Naive thymus-derived CD4-positive, alpha-beta T cell (primary cell): ENCODE measurements around the gene GSAP. TPM values are rescaled to one million over a fixed set of nuclear protein-coding genes. Genes with fewer than 3 reads are reported as not detected.

Experiments
- ATAC-seq: fragments of 150-1000 bp; cut with Tn5 transposase; 2 replicates; pipeline ENCODE4 v1.10.0; 2021; ENCODE audit warnings: mild to moderate bottlenecking, moderate library complexity
- CTCF ChIA-PET: fragments of 350-600 bp; sonication (Branson Sonifier 250); formaldehyde crosslinking; loops from one replicate; lab custom pipeline; 2021; ENCODE audit warnings: antibody characterized with exemption; lab: Charles Lee
- POLR2A ChIA-PET: fragments of 350-600 bp; sonication (Branson Sonifier 250); formaldehyde crosslinking; loops from one replicate; lab custom pipeline; 2021; ENCODE audit warnings: antibody characterized with exemption, inconsistent platforms; lab: Charles Lee
- DNase-seq, 9 donors: peaks; one replicate each; pipeline versions ENCODE4 v3.0.0 to v3.0.0-alpha.2; 2020 to 2022; ENCODE audit warnings: mixed read lengths in 1 of 9
- H3K27ac ChIP-seq: one replicate; pipeline ENCODE4 v1.7.0; 2013; ENCODE audit warnings: mild to moderate bottlenecking, low read depth, low read length, moderate library complexity
- H3K27me3 ChIP-seq, 2 donors: one replicate each; pipeline ENCODE4 v1.7.0; 2013; ENCODE audit warnings: low read length in 2 of 2, mild to moderate bottlenecking in 2 of 2, moderate library complexity in 2 of 2; ENCODE audit not compliant: control insufficient read depth in 2 of 2, insufficient read depth in 2 of 2
- H3K36me3 ChIP-seq, 3 experiments: 1 replicate in 2 of 3; 2 replicates in 1 of 3; pipeline ENCODE4 v1.7.0; 2013; ENCODE audit warnings: low read length in 3 of 3, mild to moderate bottlenecking in 3 of 3, moderate library complexity in 1 of 3; ENCODE audit not compliant: insufficient read depth in 3 of 3, control insufficient read depth in 2 of 3
- H3K4me1 ChIP-seq, 2 donors: one replicate each; pipeline ENCODE4 v1.7.0; 2013; ENCODE audit warnings: low read length in 2 of 2, mild to moderate bottlenecking in 2 of 2, moderate library complexity in 1 of 2; ENCODE audit not compliant: control insufficient read depth in 2 of 2, insufficient read depth in 2 of 2
- H3K4me3 ChIP-seq: 2 replicates; pipeline ENCODE4 v1.7.0; 2013; ENCODE audit warnings: mild to moderate bottlenecking, low read length
- H3K9me3 ChIP-seq, 3 experiments: 1 replicate in 2 of 3; 2 replicates in 1 of 3; pipeline ENCODE4 v1.7.0; 2013; ENCODE audit warnings: low read length in 3 of 3; ENCODE audit not compliant: control insufficient read depth in 2 of 3
- H3K27ac Mint-ChIP-seq, 9 donors: one replicate each; pipeline ENCODE4 v1.8.0; 2020 to 2022; ENCODE audit warnings: mixed read lengths in 9 of 9, mild to moderate bottlenecking in 8 of 9, moderate library complexity in 5 of 9, inconsistent platforms in 2 of 9
- H3K27me3 Mint-ChIP-seq, 5 donors: one replicate each; pipeline ENCODE4 v1.8.0; 2021 to 2022; ENCODE audit warnings: mixed read lengths in 5 of 5, mild to moderate bottlenecking in 1 of 5
- H3K36me3 Mint-ChIP-seq, 5 donors: one replicate each; pipeline ENCODE4 v1.8.0; 2020 to 2022; ENCODE audit warnings: mixed read lengths in 5 of 5, mild to moderate bottlenecking in 3 of 5, inconsistent platforms in 1 of 5
- H3K4me1 Mint-ChIP-seq, 7 donors: one replicate each; pipeline ENCODE4 v1.8.0; 2020 to 2022; ENCODE audit warnings: mixed read lengths in 7 of 7, mild to moderate bottlenecking in 3 of 7, inconsistent platforms in 1 of 7
- H3K4me3 Mint-ChIP-seq, 10 donors: one replicate each; pipeline ENCODE4 v1.8.0; 2020 to 2022; ENCODE audit warnings: mild to moderate bottlenecking in 10 of 10, mixed read lengths in 10 of 10, moderate library complexity in 6 of 10, inconsistent platforms in 2 of 10
- H3K9me3 Mint-ChIP-seq, 11 donors: one replicate each; pipeline ENCODE4 v1.8.0; 2020 to 2022; ENCODE audit warnings: mixed read lengths in 11 of 11, mild to moderate bottlenecking in 4 of 11, inconsistent platforms in 1 of 11, moderate library complexity in 1 of 11
- intact Hi-C, 2 donors: fragments of 100-400 bp; cut with micrococcal nuclease; formaldehyde crosslinking; loops; one replicate each; pipeline ENCODE4 v1.15.1; 2023
- polyA plus RNA-seq, 2 donors: library from polyadenylated mRNA; unstranded; fragments of 300-500 nt; fragmentation: Illumina TruSeq; gene quantifications; one replicate each; pipeline ENCODE4 v1.2.3, GENCODE V29; 2021
- total RNA-seq, 6 experiments: library from RNA in 5 of 6; stranded (reverse) in 5 of 6; gene quantifications; 1 replicate in 5 of 6; 2 replicates in 1 of 6; pipeline ENCODE4 v1.2.3 and lab custom pipeline; 2021 to 2026

The GSAP gene
- total and polyA plus RNA-seq, 7 experiments from 2014 or later = 6.6 to 59.8 (median 29.1) TPM

DNA sequence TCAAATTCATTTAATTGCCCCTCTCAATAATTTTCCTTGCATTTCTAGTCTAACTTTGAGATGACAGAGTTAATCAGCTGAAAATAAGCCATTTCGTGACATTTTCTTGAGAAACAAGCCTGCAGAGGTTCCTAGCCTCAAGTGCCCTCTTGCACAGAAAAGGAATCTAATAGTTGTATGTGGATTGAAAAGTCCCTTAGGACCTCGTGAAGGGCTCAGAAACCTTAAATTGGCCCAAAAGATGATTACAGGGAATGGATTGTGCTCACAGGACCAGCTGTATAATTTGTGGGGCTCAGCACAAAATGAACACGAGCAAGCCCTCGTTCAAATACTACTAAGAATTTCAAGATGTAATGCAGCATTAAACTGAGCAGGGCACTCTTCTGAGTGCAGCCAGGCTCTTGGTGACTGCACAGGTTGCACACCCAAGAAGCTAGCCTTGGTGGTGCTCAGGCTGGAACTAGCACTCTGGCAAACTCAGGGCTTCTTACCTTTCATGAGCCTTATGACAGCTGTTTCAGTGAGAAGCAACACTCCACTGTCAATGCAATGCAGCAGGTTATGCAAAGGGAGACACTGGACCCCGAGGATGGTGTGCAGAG, 102.2 kb downstream of the GSAP start:
- intact Hi-C loops = no loop called here
- H3K9me3 ChIP-seq = no peaks in the 10 kb centered on the region
- H3K4me3 Mint-ChIP-seq = no peak overlapping the region
- no peak overlapping the region for H3K4me3 ChIP-seq
- H3K36me3 Mint-ChIP-seq = peaks cover 23 to 82% (median 71%) of the 10 kb centered on the region in 5 donors
- no peaks in the 10 kb centered on the region for H3K27me3 ChIP-seq
- ChIA-PET POLR2A (no interaction called here), CTCF (no interaction called here)
- DNase-seq = no peak
- H3K27ac Mint-ChIP-seq = no peak overlapping the region
- peaks cover 0 to 11% (median 0%) of the 10 kb centered on the region in 11 donors for H3K9me3 Mint-ChIP-seq
- H3K27me3 Mint-ChIP-seq = no peaks in the 10 kb centered on the region
- H3K36me3 ChIP-seq = peaks cover 0 to 57% (median 8%) of the 10 kb centered on the region in 3 experiments
- no peaks in the 10 kb centered on the region for H3K4me1 ChIP-seq
- H3K27ac ChIP-seq = no peak overlapping the region
- ATAC-seq = no peak
- H3K4me1 Mint-ChIP-seq = peaks cover 0 to 6% (median 0%) of the 10 kb centered on the region in 7 donors

DNA sequence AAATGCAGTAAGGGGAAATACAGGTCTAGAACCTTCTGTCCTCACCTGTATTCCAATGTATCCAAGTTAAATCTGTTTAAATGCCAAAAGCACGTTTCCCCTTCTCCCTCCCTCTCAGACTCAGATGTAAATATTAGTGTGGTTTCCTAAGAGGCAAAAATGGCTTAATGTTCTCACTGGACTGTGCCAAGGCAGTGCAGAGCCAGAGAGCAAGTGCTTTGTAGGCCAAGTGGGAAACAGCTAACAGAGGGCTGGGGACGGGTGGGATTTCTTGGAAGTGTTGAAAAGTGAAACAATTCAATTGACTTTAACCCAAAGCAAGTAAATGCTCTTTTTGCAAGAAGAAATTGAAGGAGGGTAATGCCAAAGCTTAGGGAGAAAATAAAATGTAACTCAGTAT, 103.1 kb downstream of the GSAP start:
- POLR2A ChIA-PET = no interaction called here
- Histone ChIP-seq H3K9me3 (no peaks in the 10 kb centered on the region), H3K36me3 (peaks cover 0 to 62% (median 8%) of the 10 kb centered on the region in 3 experiments), H3K27ac (no peak overlapping the region), H3K27me3 (no peaks in the 10 kb centered on the region), H3K4me1 (no peaks in the 10 kb centered on the region), H3K4me3 (no peak overlapping the region)
- Mint-ChIP-seq H3K36me3 (peaks cover 28 to 79% (median 67%) of the 10 kb centered on the region in 5 donors), H3K4me3 (no peak overlapping the region), H3K4me1 (peaks cover 0 to 6% (median 0%) of the 10 kb centered on the region in 7 donors), H3K9me3 (peaks cover 0 to 8% (median 0%) of the 10 kb centered on the region in 11 donors), H3K27me3 (no peaks in the 10 kb centered on the region), H3K27ac (no peak overlapping the region)
- no peak for DNase-seq
- intact Hi-C loops = no loop called here
- ATAC-seq = no peak
- CTCF ChIA-PET = no interaction called here

DNA sequence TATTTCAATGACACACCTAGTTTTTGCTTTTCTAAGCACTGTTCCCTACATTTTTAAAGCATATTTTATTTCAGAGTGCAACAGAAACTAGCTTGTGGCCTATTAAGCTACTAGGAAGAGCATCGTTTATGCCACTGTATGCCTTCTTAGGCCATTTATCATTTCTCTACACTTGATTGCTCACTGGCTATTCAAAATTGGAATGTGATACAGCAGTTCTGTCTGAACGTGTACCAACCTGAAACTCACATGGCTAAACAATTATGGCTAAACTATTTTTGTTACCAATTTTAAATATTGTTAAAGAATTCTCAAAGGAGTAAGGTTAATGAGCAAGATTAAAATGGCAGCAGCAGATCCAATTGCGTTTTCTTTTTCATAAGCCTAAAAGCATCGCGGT, 105.2 kb downstream of the GSAP start:
- Histone ChIP-seq H3K36me3 (peaks cover 0 to 50% (median 8%) of the 10 kb centered on the region in 3 experiments), H3K4me3 (no peak overlapping the region), H3K27ac (no peak overlapping the region), H3K4me1 (no peaks in the 10 kb centered on the region), H3K27me3 (no peaks in the 10 kb centered on the region), H3K9me3 (no peaks in the 10 kb centered on the region)
- H3K27ac Mint-ChIP-seq = no peak overlapping the region
- peaks cover 33 to 80% (median 63%) of the 10 kb centered on the region in 5 donors for H3K36me3 Mint-ChIP-seq
- ATAC-seq = no peak
- DNase-seq = no peak
- H3K9me3 Mint-ChIP-seq = peaks cover 0 to 16% (median 0%) of the 10 kb centered on the region in 11 donors
- intact Hi-C loops = no loop called here
- ChIA-PET CTCF (no interaction called here), POLR2A (no interaction called here)
- H3K27me3 Mint-ChIP-seq = no peaks in the 10 kb centered on the region
- H3K4me1 Mint-ChIP-seq = peaks cover 0 to 15% (median 4%) of the 10 kb centered on the region in 7 donors
- H3K4me3 Mint-ChIP-seq = no peak overlapping the region

DNA sequence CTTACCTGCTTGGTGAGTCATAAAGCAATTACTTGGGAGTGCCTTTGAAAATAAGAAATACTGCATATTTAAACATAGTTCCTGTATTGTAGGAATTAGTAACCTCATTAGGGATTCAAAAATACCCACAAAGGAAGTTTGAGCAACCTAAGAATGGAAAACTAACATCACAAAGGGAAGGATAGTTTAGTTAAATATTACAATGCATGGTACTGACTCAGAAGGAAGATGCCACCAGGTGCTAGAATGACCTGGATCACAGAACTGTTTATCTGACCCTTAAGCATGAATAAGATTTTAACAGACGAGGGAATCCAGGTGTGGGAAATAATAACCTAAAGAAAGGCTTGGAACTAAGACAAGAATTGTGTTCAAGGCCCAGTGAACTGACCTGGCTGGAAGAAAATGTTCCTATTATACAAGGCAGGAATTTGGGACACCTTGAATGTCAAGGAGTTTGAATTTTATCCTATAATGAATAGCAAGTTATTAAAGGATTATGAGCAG, 106.4 kb downstream of the GSAP start:
- H3K9me3 Mint-ChIP-seq = peaks cover 0 to 28% (median 7%) of the 10 kb centered on the region in 11 donors
- DNase-seq = no peak
- peaks cover 0 to 15% (median 4%) of the 10 kb centered on the region in 7 donors for H3K4me1 Mint-ChIP-seq
- no peak overlapping the region for H3K4me3 Mint-ChIP-seq
- H3K4me1 ChIP-seq = no peaks in the 10 kb centered on the region
- no peaks in the 10 kb centered on the region for H3K27me3 ChIP-seq
- peaks cover 35 to 82% (median 65%) of the 10 kb centered on the region in 5 donors for H3K36me3 Mint-ChIP-seq
- ChIA-PET CTCF (interaction anchor here (0.6 kb wide), 1 partner anchor 133 kb away, joined by 3 read pairs; no protein-coding TSS in a partner anchor), POLR2A (no interaction called here)
- H3K27me3 Mint-ChIP-seq = no peaks in the 10 kb centered on the region
- ATAC-seq = no peak
- H3K9me3 ChIP-seq = no peaks in the 10 kb centered on the region
- intact Hi-C loops = no loop called here
- H3K27ac Mint-ChIP-seq = no peak overlapping the region
- H3K36me3 ChIP-seq = peaks cover 0 to 42% (median 8%) of the 10 kb centered on the region in 3 experiments
- H3K27ac ChIP-seq = no peak overlapping the region
- H3K4me3 ChIP-seq = no peak overlapping the region

DNA sequence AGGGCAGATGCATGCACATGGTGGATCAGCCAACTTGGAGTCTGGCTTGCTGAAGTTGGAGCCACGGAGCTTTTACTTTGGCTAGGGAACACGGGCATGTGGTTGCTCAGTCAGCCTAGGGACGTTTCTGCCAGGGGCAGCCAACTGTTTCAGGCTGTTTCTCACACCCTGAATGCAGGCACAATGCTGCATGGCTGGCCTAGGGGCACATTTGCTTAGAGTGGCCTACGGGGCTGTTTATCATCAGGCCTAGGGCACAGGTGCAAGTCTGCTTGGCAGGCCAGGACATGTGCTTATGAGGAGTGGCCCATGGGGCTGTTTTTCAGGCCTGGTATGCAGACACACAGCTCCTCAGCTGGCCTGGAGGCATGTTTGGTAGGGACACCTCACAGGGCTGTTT, 107.4 kb downstream of the GSAP start:
- Histone ChIP-seq H3K27ac (no peak overlapping the region), H3K9me3 (peaks cover 0 to 5% (median 0%) of the 10 kb centered on the region in 3 experiments), H3K36me3 (peaks cover 0 to 32% (median under 1%) of the 10 kb centered on the region in 3 experiments), H3K4me3 (no peak overlapping the region), H3K4me1 (no peaks in the 10 kb centered on the region), H3K27me3 (no peaks in the 10 kb centered on the region)
- Mint-ChIP-seq H3K27ac (no peak overlapping the region), H3K4me3 (no peak overlapping the region), H3K27me3 (no peaks in the 10 kb centered on the region), H3K36me3 (peaks cover 39 to 84% (median 72%) of the 10 kb centered on the region in 5 donors), H3K9me3 (peaks cover 0 to 38% (median 12%) of the 10 kb centered on the region in 11 donors), H3K4me1 (peaks cover 0 to 15% (median 4%) of the 10 kb centered on the region in 7 donors)
- DNase-seq = no peak
- ATAC-seq = no peak
- POLR2A ChIA-PET = no interaction called here
- intact Hi-C loops = no loop called here
- CTCF ChIA-PET = no interaction called here

DNA sequence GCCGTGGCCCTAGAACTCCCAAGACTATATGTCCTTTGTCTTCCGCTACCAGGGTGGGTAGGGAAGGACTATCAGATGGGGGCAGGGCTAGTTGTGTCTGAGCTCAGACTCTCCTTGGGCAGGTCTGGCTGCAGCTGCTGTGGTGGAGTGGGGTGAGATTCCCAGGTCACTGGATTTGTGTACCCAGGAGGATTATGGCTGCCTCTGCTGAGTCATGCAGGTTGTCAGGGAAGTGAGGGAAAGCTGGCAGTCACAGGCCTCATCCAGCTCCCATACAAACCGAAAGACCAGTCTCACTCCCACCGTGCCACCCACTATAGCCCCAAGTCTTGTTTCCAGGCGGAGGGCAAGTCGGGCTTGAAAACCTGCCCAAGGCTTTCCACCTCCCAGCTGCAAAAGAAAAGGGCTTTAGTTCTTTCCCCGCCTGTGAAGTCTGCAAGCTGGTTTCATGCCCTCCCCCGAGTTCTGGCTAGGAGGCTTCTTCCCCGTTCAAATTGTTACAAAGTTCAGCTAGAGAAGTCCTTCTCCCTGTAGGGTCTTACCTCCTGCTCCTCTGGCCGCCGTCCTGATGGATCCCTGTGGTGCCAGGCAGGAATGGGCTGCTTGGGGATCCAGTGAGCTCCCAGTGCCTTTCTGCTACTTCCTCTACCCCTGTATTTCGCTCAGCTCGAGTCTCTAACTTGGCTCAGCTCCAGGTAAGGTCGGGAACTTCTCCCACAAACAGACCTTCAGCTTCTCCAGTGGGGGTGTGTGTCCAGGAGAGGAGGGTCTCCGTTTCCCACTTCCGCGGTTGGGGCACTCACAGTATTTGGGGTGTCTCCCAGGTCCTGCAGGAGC, 109.7 kb downstream of the GSAP start:
- H3K27ac ChIP-seq = no peak overlapping the region
- no peaks in the 10 kb centered on the region for H3K27me3 ChIP-seq
- no peaks in the 10 kb centered on the region for H3K4me1 ChIP-seq
- intact Hi-C loops = no loop called here
- peaks cover 0 to 21% (median 4%) of the 10 kb centered on the region in 7 donors for H3K4me1 Mint-ChIP-seq
- peaks cover 11 to 62% (median 26%) of the 10 kb centered on the region in 11 donors for H3K9me3 Mint-ChIP-seq
- peaks cover 41 to 92% (median 83%) of the 10 kb centered on the region in 5 donors for H3K36me3 Mint-ChIP-seq
- H3K27ac Mint-ChIP-seq = no peak overlapping the region
- peaks cover 0 to 12% (median 0%) of the 10 kb centered on the region in 3 experiments for H3K36me3 ChIP-seq
- ATAC-seq (no peak), DNase-seq (no peak)
- H3K4me3 Mint-ChIP-seq = no peak overlapping the region
- H3K4me3 ChIP-seq = no peak overlapping the region
- ChIA-PET POLR2A (no interaction called here), CTCF (interaction anchor here (0.6 kb wide), 1 partner anchor 15 kb away, joined by 3 read pairs; no protein-coding TSS in a partner anchor)
- H3K9me3 ChIP-seq = peaks cover 0 to 8% (median 0%) of the 10 kb centered on the region in 3 experiments
- no peaks in the 10 kb centered on the region for H3K27me3 Mint-ChIP-seq
